Adrenal gland (tissue), 5 donors: ENCODE data around the gene URB2.

Experiments
- POLR2A ChIP-seq, 2 donors: fragments of 450-650 bp; IDR thresholded peaks; one replicate each; pipeline ENCODE4 v1.6.1; 2017; ENCODE audit warnings: antibody characterized with exemption in 2 of 2, mild to moderate bottlenecking in 2 of 2, moderate library complexity in 1 of 2
- TF ChIP-seq, protein P1 (sequence below), 6 experiments: fragments of 450-650 bp in 4 of 6; fragments of 200-600 bp in 2 of 6; sonication (generic) in 1 of 6; IDR thresholded peaks; 1 replicate in 5 of 6; 2 replicates in 1 of 6; pipeline versions ENCODE4 v1.5.1 to v1.8.0; 2016 to 2021; ENCODE audit warnings: antibody characterized with exemption in 6 of 6, mild to moderate bottlenecking in 2 of 6, moderate library complexity in 1 of 6
- donor health status: DM: no; HTN: no; CAD: no.

DNA sequence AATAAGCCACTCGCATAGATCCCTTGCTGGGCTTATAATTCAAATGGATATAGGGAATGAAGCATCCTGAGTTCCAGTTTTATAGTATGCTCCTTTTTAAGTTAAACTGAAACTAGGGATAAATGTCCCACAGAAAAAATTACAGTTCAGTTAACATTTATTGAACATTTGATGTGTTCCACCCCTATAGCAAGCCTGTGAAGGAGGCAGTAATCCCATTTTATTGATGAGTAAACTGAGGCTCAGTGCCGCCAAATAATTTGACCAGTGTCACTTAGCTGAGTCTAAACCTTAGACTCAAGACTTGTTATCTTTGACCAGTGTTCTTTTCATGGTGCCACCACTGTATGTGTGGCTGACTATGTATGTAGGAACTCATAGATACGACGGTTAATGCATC is 22.4 kb downstream of the URB2 start:
- no peak for TF ChIP-seq POLR2A (IDR thresholded peaks at IDR 0.05)
- TF ChIP-seq, protein P1, sequence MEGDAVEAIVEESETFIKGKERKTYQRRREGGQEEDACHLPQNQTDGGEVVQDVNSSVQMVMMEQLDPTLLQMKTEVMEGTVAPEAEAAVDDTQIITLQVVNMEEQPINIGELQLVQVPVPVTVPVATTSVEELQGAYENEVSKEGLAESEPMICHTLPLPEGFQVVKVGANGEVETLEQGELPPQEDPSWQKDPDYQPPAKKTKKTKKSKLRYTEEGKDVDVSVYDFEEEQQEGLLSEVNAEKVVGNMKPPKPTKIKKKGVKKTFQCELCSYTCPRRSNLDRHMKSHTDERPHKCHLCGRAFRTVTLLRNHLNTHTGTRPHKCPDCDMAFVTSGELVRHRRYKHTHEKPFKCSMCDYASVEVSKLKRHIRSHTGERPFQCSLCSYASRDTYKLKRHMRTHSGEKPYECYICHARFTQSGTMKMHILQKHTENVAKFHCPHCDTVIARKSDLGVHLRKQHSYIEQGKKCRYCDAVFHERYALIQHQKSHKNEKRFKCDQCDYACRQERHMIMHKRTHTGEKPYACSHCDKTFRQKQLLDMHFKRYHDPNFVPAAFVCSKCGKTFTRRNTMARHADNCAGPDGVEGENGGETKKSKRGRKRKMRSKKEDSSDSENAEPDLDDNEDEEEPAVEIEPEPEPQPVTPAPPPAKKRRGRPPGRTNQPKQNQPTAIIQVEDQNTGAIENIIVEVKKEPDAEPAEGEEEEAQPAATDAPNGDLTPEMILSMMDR (IDR thresholded peaks at IDR 0.05) = no peak
